Keratinocyte (primary cell): ENCODE measurements around the gene ZNF365. TPM values are rescaled to one million over a fixed set of nuclear protein-coding genes. Genes with fewer than 3 reads are reported as not detected.
A peak's percentile ranks its signal among the peaks of the same experiment; 100 is the strongest.

ENCODE experiments used
- DNase-seq: peaks from one replicate; pipeline ENCODE4 v3.0.0-alpha.2; 2011; ENCODE audit warnings: low read depth, missing footprints, low spot score
- FAIRE-seq: peaks from 2 replicates; lab custom pipeline; 2011; peaks lifted over from hg19 to GRCh38; lab: Jason Lieb, UNC
- H2AFZ ChIP-seq: 2 replicates; pipeline ENCODE4 v1.6.0; 2012; ENCODE audit warnings: low read length, control low read depth, inconsistent platforms; ENCODE audit not compliant: control insufficient read depth
- H3K27ac ChIP-seq: 2 replicates; pipeline ENCODE4 v1.5.1; 2011; ENCODE audit warnings: low read length; ENCODE audit not compliant: control insufficient read depth, insufficient read depth
- H3K27me3 ChIP-seq: 3 replicates; pipeline ENCODE4 v1.6.0; 2011; ENCODE audit warnings: low read length; ENCODE audit not compliant: control insufficient read depth, insufficient read depth; ENCODE audit errors: extremely low read depth
- H3K36me3 ChIP-seq, 2 experiments: 2 replicates in 1 of 2; 3 replicates in 1 of 2; pipeline ENCODE4 v1.5.1; 2011; ENCODE audit warnings: low read length in 2 of 2, mild to moderate bottlenecking in 1 of 2; ENCODE audit not compliant: control insufficient read depth in 2 of 2, insufficient read depth in 2 of 2; ENCODE audit errors: extremely low read depth in 1 of 2
- H3K4me1 ChIP-seq: 3 replicates; pipeline ENCODE4 v1.5.1; 2011; ENCODE audit warnings: low read length; ENCODE audit not compliant: control insufficient read depth, insufficient read depth; ENCODE audit errors: extremely low read depth
- H3K4me2 ChIP-seq: 3 replicates; pipeline ENCODE4 v1.6.0; 2011; ENCODE audit warnings: low read depth, low read length; ENCODE audit not compliant: control insufficient read depth, insufficient read depth; ENCODE audit errors: extremely low read depth
- H3K4me3 ChIP-seq, 3 experiments: fragments of 200-600 bp in 1 of 3; sonication (generic) in 1 of 3; 2 replicates in 2 of 3; 3 replicates in 1 of 3; pipeline ENCODE4 v1.5.1; 2011 to 2016; ENCODE audit warnings: low read length in 3 of 3, mild to moderate bottlenecking in 3 of 3, control low read depth in 2 of 3, inconsistent platforms in 1 of 3, low read depth in 1 of 3, mixed read lengths in 1 of 3, mixed run types in 1 of 3, moderate library complexity in 1 of 3; ENCODE audit not compliant: control insufficient read depth in 2 of 3, insufficient read depth in 2 of 3; ENCODE audit errors: extremely low read depth in 1 of 3
- H3K79me2 ChIP-seq: 2 replicates; pipeline ENCODE4 v1.6.0; 2012; ENCODE audit warnings: low read length; ENCODE audit not compliant: control insufficient read depth, insufficient read depth
- H3K9ac ChIP-seq: 3 replicates; pipeline ENCODE4 v1.6.0; 2011; ENCODE audit warnings: low read length; ENCODE audit not compliant: control insufficient read depth, insufficient read depth; ENCODE audit errors: extremely low read depth
- H3K9me1 ChIP-seq: 3 replicates; pipeline ENCODE4 v1.6.0; 2011; ENCODE audit warnings: low read length; ENCODE audit not compliant: control insufficient read depth, insufficient read depth; ENCODE audit errors: extremely low read depth
- H3K9me3 ChIP-seq: 2 replicates; pipeline ENCODE4 v1.5.1; 2012; ENCODE audit warnings: low read depth, low read length; ENCODE audit not compliant: control insufficient read depth
- H4K20me1 ChIP-seq: 3 replicates; pipeline ENCODE4 v1.6.0; 2011; ENCODE audit warnings: low read length; ENCODE audit not compliant: control insufficient read depth, insufficient read depth; ENCODE audit errors: extremely low read depth
- CTCF ChIP-seq, 3 experiments: IDR thresholded peaks in 1 of 3; conservative IDR thresholded peaks in 1 of 3; optimal IDR thresholded peaks in 1 of 3; 2 replicates in 2 of 3; 3 replicates in 1 of 3; pipeline versions ENCODE3 to v1.5.1; 2011; ENCODE audit warnings: low read length in 3 of 3, mild to moderate bottlenecking in 3 of 3, moderate library complexity in 2 of 3, control low read depth in 1 of 3, inconsistent platforms in 1 of 3; ENCODE audit not compliant: insufficient read depth in 2 of 3; ENCODE audit errors: extremely low read depth in 1 of 3
- EZH2 ChIP-seq: IDR thresholded peaks from one replicate; pipeline ENCODE4 v1.6.1; 2012; ENCODE audit warnings: inconsistent platforms, mild to moderate bottlenecking, low read length, moderate library complexity
- dilution Hi-C: fragments of 300-500 bp; cut with MboI; formaldehyde crosslinking; loops from one replicate; pipeline ENCODE4 v1.7.0; 2020; ENCODE audit warnings: low sequenced_read_pairs; ENCODE audit not compliant: extremely low pct_ligation_motif_present
- polyA plus RNA-seq, 5 experiments: library from polyadenylated mRNA; depleted of rRNA in 3 of 5; stranded (reverse) in 3 of 5; stranded (forward) in 1 of 5; unstranded in 1 of 5; fragments of >200 nt; gene quantifications; 1 replicate in 1 of 5; 2 replicates in 3 of 5; 3 replicates in 1 of 5; pipeline versions ENCODE4 v1.2.1 to v1.2.3, GENCODE V29; 2011 to 2012; ENCODE audit warnings: missing spikeins in 2 of 5, low read depth in 1 of 5, low replicate concordance in 1 of 5
- small RNA-seq, 3 experiments: library from RNA; depleted of rRNA; stranded (forward); fragments of <200 nt; gene quantifications; one replicate each; pipeline ENCODE3, GENCODE V24; 2012; ENCODE audit warnings: low read depth in 3 of 3, low replicate concordance in 1 of 3; ENCODE audit not compliant: insufficient read length in 3 of 3

The ZNF365 gene
- polyA plus RNA-seq, 1 donor (not counting 4 experiments of a cell fraction or from before 2014, with no cell fraction given), result 15.9 TPM

- dilution Hi-C loops, result no loop called here
- H4K20me1 ChIP-seq, result no peaks in the 10 kb centered on the region
- H2AFZ ChIP-seq, result peak overlapping the region; percentile 92
- H3K36me3 ChIP-seq, result no peaks in the 10 kb centered on the region
- H3K4me1 ChIP-seq, result peaks cover 29% of the 10 kb centered on the region
- H3K4me3 ChIP-seq, result no peak overlapping the region
- FAIRE-seq (peak; percentile 72), DNase-seq (no peak)
- H3K27me3 ChIP-seq, result no peaks in the 10 kb centered on the region
- peak overlapping the region; percentile 78 for H3K27ac ChIP-seq
- H3K79me2 ChIP-seq, result no peaks in the 10 kb centered on the region
- no peak for TF ChIP-seq EZH2
- no peak for TF ChIP-seq CTCF (optimal IDR thresholded peaks at IDR 0.05 in 1 of 3, IDR thresholded peaks at IDR 0.05 in 1 of 3, conservative IDR thresholded peaks at IDR 0.05 in 1 of 3; ENCODE audit: extremely low read depth in 1 of 3, insufficient read depth in 2 of 3, low read length in 3 of 3)
- H3K4me2 ChIP-seq, result peak overlapping the region; percentile 69
- no peaks in the 10 kb centered on the region for H3K9me1 ChIP-seq
- peak overlapping the region; percentile 61 for H3K9ac ChIP-seq
- H3K9me3 ChIP-seq, result no peaks in the 10 kb centered on the region
Measured at GRCh38 chr10:62451611-62451975, 77.4 kb downstream of the ZNF365 start.

Small RNAs within 50 kb of the gene (small RNA-seq; reads per million reads assigned to genes)
- gene RN7SL591P, result 0 reads per million in 3 experiments

Other genes starting within 250 kb of the ZNF365 start
- 1.2 to 3.2 TPM (median 2.2 TPM) in 3 replicates for gene RTKN2, start 105.5 kb upstream of the ZNF365 start, polyA plus RNA-seq